Spleen (tissue), 11 donors: Measurements from ENCODE around the gene TNFRSF18. TPM values are rescaled to one million over a fixed set of nuclear protein-coding genes. Genes with fewer than 3 reads are reported as not detected.

Source experiments
- DNase-seq: peaks from one replicate; pipeline ENCODE4 v3.0.0-alpha.2; 2020
- H3K27ac ChIP-seq, 8 donors: fragments of 200-600 bp; sonication (generic) in 7 of 8; 1 replicate in 4 of 8; 2 replicates in 4 of 8; pipeline versions ENCODE4 v1.5.0 to v1.8.0; 2016 to 2021; ENCODE audit warnings: inconsistent platforms in 4 of 8, mild to moderate bottlenecking in 4 of 8, moderate library complexity in 1 of 8
- H3K27me3 ChIP-seq, 7 donors: fragments of 200-600 bp; sonication (generic) in 6 of 7; replicated peaks in 1 of 7; 1 replicate in 4 of 7; 2 replicates in 3 of 7; pipeline versions ENCODE4 v1.5.0 to v1.8.0; 2016 to 2021; ENCODE audit warnings: inconsistent platforms in 3 of 7, mild to moderate bottlenecking in 1 of 7
- H3K36me3 ChIP-seq, 6 donors: fragments of 200-600 bp; sonication (generic) in 5 of 6; 1 replicate in 4 of 6; 2 replicates in 2 of 6; pipeline versions ENCODE4 v1.5.0 to v1.8.0; 2016 to 2021; ENCODE audit warnings: inconsistent platforms in 2 of 6
- H3K4me1 ChIP-seq, 6 donors: fragments of 200-600 bp; sonication (generic) in 5 of 6; 1 replicate in 3 of 6; 2 replicates in 3 of 6; pipeline versions ENCODE4 v1.5.0 to v1.8.0; 2016 to 2021; ENCODE audit warnings: inconsistent platforms in 3 of 6
- H3K4me3 ChIP-seq, 8 donors: fragments of 200-600 bp; sonication (generic) in 7 of 8; 1 replicate in 4 of 8; 2 replicates in 4 of 8; pipeline versions ENCODE4 v1.5.0 to v1.8.0; 2016 to 2021; ENCODE audit warnings: inconsistent platforms in 4 of 8, mild to moderate bottlenecking in 4 of 8, moderate library complexity in 2 of 8
- H3K9me3 ChIP-seq, 8 donors: fragments of 200-600 bp; sonication (generic) in 7 of 8; 1 replicate in 4 of 8; 2 replicates in 4 of 8; pipeline versions ENCODE4 v1.5.0 to v1.8.0; 2016 to 2021; ENCODE audit warnings: inconsistent platforms in 4 of 8
- CTCF ChIP-seq, 11 experiments: fragments of 200-600 bp in 7 of 11; fragments of 450-650 bp in 4 of 11; sonication (generic) in 4 of 11; IDR thresholded peaks in 8 of 11; conservative IDR thresholded peaks in 3 of 11; 1 replicate in 7 of 11; 2 replicates in 4 of 11; pipeline versions ENCODE4 v1.4.0 to v1.8.0; 2016 to 2021; ENCODE audit warnings: antibody characterized with exemption in 11 of 11, inconsistent platforms in 4 of 11, mild to moderate bottlenecking in 1 of 11
- POLR2A ChIP-seq, 3 donors: fragments of 450-650 bp; IDR thresholded peaks; one replicate each; pipeline ENCODE4 v1.5.1; 2017; ENCODE audit warnings: antibody characterized with exemption in 3 of 3, mild to moderate bottlenecking in 1 of 3
- POLR2AphosphoS5 ChIP-seq, 3 donors: sonication (generic); formaldehyde crosslinking; IDR thresholded peaks; one replicate each; pipeline ENCODE4 v1.5.1; 2017; ENCODE audit warnings: antibody characterized with exemption in 3 of 3
- WGBS, 5 donors: extraction: QIAGEN DNeasy Blood & Tissue Kit in 3 of 5; methylation state at CpG; one replicate each; pipeline versions ENCODE4 v1.1.5 to v1.1.7; 2013 to 2018; 5-methylcytosine and 5-hydroxymethylcytosine counted together
- intact Hi-C: fragments of 100-400 bp; cut with DNase I; formaldehyde crosslinking; loops from one replicate; pipeline ENCODE4 v1.15.0; 2023; ENCODE audit warnings: low total_unique reads
- polyA plus RNA-seq, 3 donors: library from polyadenylated mRNA; stranded (reverse); fragments of 200-250 nt; gene quantifications; one replicate each; pipeline ENCODE4 v1.2.1, GENCODE V29; 2013
- total RNA-seq, 7 donors: library from RNA; depleted of rRNA in 3 of 7; stranded (reverse); fragments of >200 nt in 3 of 7; fragmentation: NEBNext Ultra II Directional in 4 of 7; extraction: Animal tissue kit (Norgen Biotek cat#: 25700) in 4 of 7; gene quantifications; one replicate each; pipeline versions ENCODE4 v1.1.0 to v1.2.1, GENCODE V29; 2016 to 2021
- donor health status: healthy with polysubstance abuse.
- donor health status: DM: no; HTN: no; CAD: no; lungs with moderate emphysema.
- donor health status: DM: no; HTN: no; CAD: no.
- donor health status: Bipolar disorder and iron deficiency.
- donor health status: healthy.
- donor health status: DM: no; HTN: no; CAD: no.
- donor health status: DM: yes; HTN: yes; CAD: no.

The TNFRSF18 gene
- total and polyA plus RNA-seq, 10 donors = 5.2 to 16.3 (median 7.6) TPM

GRCh38 chr1:1247341-1247913 is 41.0 kb upstream of the TNFRSF18 start:
- Histone ChIP-seq H3K4me1 (peaks cover 3 to 50% (median 24%) of the 10 kb centered on the region in 6 donors), H3K27ac (no peak overlapping the region), H3K9me3 (no peaks in the 10 kb centered on the region), H3K27me3 (peaks cover 0 to 52% (median 29%) of the 10 kb centered on the region in 7 donors), H3K4me3 (no peak overlapping the region), H3K36me3 (peaks cover 0 to 11% (median 4%) of the 10 kb centered on the region in 6 donors)
- intact Hi-C loops = no loop called here
- 68 to 79% (median 71%) methylated on average over 8 to 25 of the region's 25 CpGs for WGBS, 5 donors
- TF ChIP-seq POLR2AphosphoS5 (IDR thresholded peaks at IDR 0.05) = peak in 1 of 3 donors; percentile 28
- no peak for TF ChIP-seq POLR2A (IDR thresholded peaks at IDR 0.05)
- TF ChIP-seq CTCF (IDR thresholded peaks at IDR 0.05 in 8 of 11, conservative IDR thresholded peaks at IDR 0.05 in 3 of 11) = no peak
- no peak for DNase-seq

- DNase-seq = no peak
These were observed 40.4 kb upstream of the TNFRSF18 start, which contains the start of gene C1QTNF12 for GRCh38 chr1:1246577-1247340. TSS of gene C1QTNF12 (minus strand) at chr1:1246722. CDS start at chr1:1246690, 32 bp downstream.

GRCh38 chr1:1245817-1246576 is 39.6 kb upstream of the TNFRSF18 start:
- no peak for DNase-seq
- peaks cover 0 to 66% (median 32%) of the 10 kb centered on the region in 7 donors for H3K27me3 ChIP-seq

More at GRCh38 chr1:1246577-1247340, 40.4 kb upstream of the TNFRSF18 start, which contains the start of gene C1QTNF12:
- Histone ChIP-seq H3K4me1 (peaks cover 3 to 48% (median 24%) of the 10 kb centered on the region in 6 donors), H3K27ac (no peak within 1 kb of the TSS), H3K4me3 (peak within 1 kb of the TSS in 1 of 8 donors; percentile 33), H3K27me3 (peaks cover 0 to 58% (median 29%) of the 10 kb centered on the region in 7 donors), H3K9me3 (no peaks in the 10 kb centered on the region), H3K36me3 (peaks cover 0 to 4% (median 0%) of the 10 kb centered on the region in 6 donors)
- 4 to 9% (median 7%) methylated on average over 19 to 74 of the region's 74 CpGs for WGBS, 5 donors
- intact Hi-C loops = no loop called here
- TF ChIP-seq POLR2A (IDR thresholded peaks at IDR 0.05) = no peak
- TF ChIP-seq CTCF (IDR thresholded peaks at IDR 0.05 in 8 of 11, conservative IDR thresholded peaks at IDR 0.05 in 3 of 11) = no peak
- TF ChIP-seq POLR2AphosphoS5 (IDR thresholded peaks at IDR 0.05) = no peak

More at GRCh38 chr1:1245817-1246576, 39.6 kb upstream of the TNFRSF18 start:
- H3K36me3 ChIP-seq = no peaks in the 10 kb centered on the region
- peaks cover 3 to 41% (median 20%) of the 10 kb centered on the region in 6 donors for H3K4me1 ChIP-seq
- no peaks in the 10 kb centered on the region for H3K9me3 ChIP-seq
- WGBS, 5 donors = 30 to 71% (median 36%) methylated on average over 13 to 45 of the region's 45 CpGs
- intact Hi-C loops = no loop called here
- TF ChIP-seq POLR2A (IDR thresholded peaks at IDR 0.05) (no peak), POLR2AphosphoS5 (IDR thresholded peaks at IDR 0.05) (no peak), CTCF (IDR thresholded peaks at IDR 0.05 in 8 of 11, conservative IDR thresholded peaks at IDR 0.05 in 3 of 11) (no peak)
- peak overlapping the region in 1 of 8 donors; percentile 33 for H3K4me3 ChIP-seq
- H3K27ac ChIP-seq = no peak overlapping the region
